ENCODE results near the gene DAGLA. TPM values are rescaled to one million over a fixed set of nuclear protein-coding genes. Genes with fewer than 3 reads are reported as not detected.
A peak's percentile ranks its signal among the peaks of the same experiment; 100 is the strongest.

The DAGLA gene
- total RNA-seq, 4 donors from 2014 or later, result 1.7 to 6.9 (median 2.9) TPM

DNA sequence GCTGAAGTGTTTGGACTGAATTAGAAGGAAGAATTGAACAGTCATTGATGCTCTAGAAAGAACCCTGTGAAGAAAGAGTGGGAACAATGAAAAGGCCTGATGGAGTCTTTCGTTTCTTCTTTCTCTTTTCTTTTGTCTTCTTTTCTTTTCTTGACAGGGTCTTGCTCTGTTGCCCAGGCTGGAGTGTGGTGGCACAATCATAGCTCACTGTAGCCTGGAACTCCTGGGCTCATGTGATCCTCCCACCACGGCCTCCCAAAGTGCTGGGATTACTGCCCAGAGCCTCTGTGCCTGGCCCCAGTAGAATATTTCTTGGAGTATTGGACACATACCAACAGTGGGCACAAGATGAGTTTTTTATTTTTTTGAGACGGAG is 113.6 kb downstream of the DAGLA start:
- no peak for DNase-seq
- WGBS, 2 donors, result 32 to 42% methylated on average over 3 of the region's 3 CpGs
- no peak overlapping the region for H3K27ac ChIP-seq
- H3K9me3 ChIP-seq, result no peaks in the 10 kb centered on the region
- peaks cover 12 to 43% (median 20%) of the 10 kb centered on the region in 3 donors for H3K4me1 ChIP-seq
- peak overlapping the region in 3 of 4 donors; percentile 76 to 89 (median 76) for H3K4me3 ChIP-seq
- TF ChIP-seq, protein P1, sequence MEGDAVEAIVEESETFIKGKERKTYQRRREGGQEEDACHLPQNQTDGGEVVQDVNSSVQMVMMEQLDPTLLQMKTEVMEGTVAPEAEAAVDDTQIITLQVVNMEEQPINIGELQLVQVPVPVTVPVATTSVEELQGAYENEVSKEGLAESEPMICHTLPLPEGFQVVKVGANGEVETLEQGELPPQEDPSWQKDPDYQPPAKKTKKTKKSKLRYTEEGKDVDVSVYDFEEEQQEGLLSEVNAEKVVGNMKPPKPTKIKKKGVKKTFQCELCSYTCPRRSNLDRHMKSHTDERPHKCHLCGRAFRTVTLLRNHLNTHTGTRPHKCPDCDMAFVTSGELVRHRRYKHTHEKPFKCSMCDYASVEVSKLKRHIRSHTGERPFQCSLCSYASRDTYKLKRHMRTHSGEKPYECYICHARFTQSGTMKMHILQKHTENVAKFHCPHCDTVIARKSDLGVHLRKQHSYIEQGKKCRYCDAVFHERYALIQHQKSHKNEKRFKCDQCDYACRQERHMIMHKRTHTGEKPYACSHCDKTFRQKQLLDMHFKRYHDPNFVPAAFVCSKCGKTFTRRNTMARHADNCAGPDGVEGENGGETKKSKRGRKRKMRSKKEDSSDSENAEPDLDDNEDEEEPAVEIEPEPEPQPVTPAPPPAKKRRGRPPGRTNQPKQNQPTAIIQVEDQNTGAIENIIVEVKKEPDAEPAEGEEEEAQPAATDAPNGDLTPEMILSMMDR (IDR thresholded peaks at IDR 0.05), result no peak
- TF ChIP-seq POLR2A (IDR thresholded peaks at IDR 0.05), result no peak
- intact Hi-C loops (cut with DNase I), result loop anchor here (10.0 kb wide), 1 partner anchor 311 kb away; no protein-coding TSS in a partner anchor
- peaks cover 0 to 29% (median 13%) of the 10 kb centered on the region in 3 donors for H3K36me3 ChIP-seq
- no peaks in the 10 kb centered on the region for H3K27me3 ChIP-seq

DNA sequence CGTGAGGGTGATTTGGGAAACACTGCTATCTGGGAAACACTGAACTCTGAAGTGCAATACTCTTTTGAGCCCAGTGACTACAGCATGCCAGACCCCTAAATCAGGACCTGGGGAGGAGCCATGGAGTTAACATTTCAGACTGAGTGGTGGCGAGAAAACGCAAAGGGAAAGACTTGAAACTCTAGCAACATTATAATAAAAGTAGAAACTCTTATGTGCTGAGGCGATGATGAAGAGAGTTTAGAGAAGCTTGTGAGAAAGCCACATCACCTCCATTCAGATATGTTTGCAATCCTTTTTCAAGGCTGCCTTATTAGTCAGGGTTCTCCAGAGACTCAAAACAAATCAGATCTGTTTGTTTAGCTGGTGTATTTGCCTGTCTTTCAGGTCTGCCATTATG is 114.4 kb downstream of the DAGLA start:
- Histone ChIP-seq H3K27ac (no peak overlapping the region), H3K9me3 (no peaks in the 10 kb centered on the region), H3K27me3 (no peaks in the 10 kb centered on the region), H3K4me3 (no peak overlapping the region), H3K36me3 (peaks cover 0 to 21% (median 8%) of the 10 kb centered on the region in 3 donors), H3K4me1 (peaks cover 12 to 38% (median 20%) of the 10 kb centered on the region in 3 donors)
- intact Hi-C loops (cut with DNase I), result loop anchor here (10.0 kb wide), 1 partner anchor 310 kb away; no protein-coding TSS in a partner anchor
- no peak for DNase-seq
- WGBS, 2 donors, result 87 to 88% methylated on average over 4 of the region's 4 CpGs
- no peak for TF ChIP-seq POLR2A (IDR thresholded peaks at IDR 0.05)
- TF ChIP-seq, protein P1 (IDR thresholded peaks at IDR 0.05), result no peak

DNA sequence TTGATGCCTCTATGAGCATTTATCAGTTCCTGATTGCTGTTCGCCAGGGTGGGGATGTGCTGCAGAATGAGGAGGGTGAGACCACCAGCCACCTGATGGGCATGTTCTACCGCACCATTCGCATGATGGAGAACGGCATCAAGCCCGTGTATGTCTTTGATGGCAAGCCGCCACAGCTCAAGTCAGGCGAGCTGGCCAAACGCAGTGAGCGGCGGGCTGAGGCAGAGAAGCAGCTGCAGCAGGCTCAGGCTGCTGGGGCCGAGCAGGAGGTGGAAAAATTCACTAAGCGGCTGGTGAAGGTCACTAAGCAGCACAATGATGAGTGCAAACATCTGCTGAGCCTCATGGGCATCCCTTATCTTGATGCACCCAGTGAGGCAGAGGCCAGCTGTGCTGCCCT is 115.3 kb downstream of the DAGLA start:
- H3K27me3 ChIP-seq, result no peaks in the 10 kb centered on the region
- H3K27ac ChIP-seq, result no peak overlapping the region
- H3K4me3 ChIP-seq, result no peak overlapping the region
- no peak for DNase-seq
- intact Hi-C loops (cut with DNase I), result loop anchor here (5.0 to 10.0 kb wide), 2 partner anchors 152 to 309 kb away; no protein-coding TSS in a partner anchor
- H3K9me3 ChIP-seq, result no peaks in the 10 kb centered on the region
- TF ChIP-seq POLR2A (IDR thresholded peaks at IDR 0.05), result no peak
- TF ChIP-seq, protein P1 (IDR thresholded peaks at IDR 0.05), result no peak
- WGBS, 2 donors, result 82 to 100% methylated on average over 2 to 12 of the region's 12 CpGs
- H3K4me1 ChIP-seq, result peaks cover 12 to 38% (median 20%) of the 10 kb centered on the region in 3 donors
- H3K36me3 ChIP-seq, result peaks cover 0 to 12% (median 0%) of the 10 kb centered on the region in 3 donors

DNA sequence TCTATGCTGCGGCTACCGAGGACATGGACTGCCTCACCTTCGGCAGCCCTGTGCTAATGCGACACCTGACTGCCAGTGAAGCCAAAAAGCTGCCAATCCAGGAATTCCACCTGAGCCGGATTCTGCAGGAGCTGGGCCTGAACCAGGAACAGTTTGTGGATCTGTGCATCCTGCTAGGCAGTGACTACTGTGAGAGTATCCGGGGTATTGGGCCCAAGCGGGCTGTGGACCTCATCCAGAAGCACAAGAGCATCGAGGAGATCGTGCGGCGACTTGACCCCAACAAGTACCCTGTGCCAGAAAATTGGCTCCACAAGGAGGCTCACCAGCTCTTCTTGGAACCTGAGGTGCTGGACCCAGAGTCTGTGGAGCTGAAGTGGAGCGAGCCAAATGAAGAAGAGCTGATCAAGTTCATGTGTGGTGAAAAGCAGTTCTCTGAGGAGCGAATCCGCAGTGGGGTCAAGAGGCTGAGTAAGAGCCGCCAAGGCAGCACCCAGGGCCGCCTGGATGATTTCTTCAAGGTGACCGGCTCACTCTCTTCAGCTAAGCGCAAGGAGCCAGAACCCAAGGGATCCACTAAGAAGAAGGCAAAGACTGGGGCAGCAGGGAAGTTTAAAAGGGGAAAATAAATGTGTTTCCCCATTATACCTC is 115.8 kb downstream of the DAGLA start:
- WGBS, 2 donors, result 89 to 95% methylated on average over 13 to 15 of the region's 18 CpGs
- no peaks in the 10 kb centered on the region for H3K27me3 ChIP-seq
- TF ChIP-seq, protein P1 (IDR thresholded peaks at IDR 0.05), result no peak
- no peak for TF ChIP-seq POLR2A (IDR thresholded peaks at IDR 0.05)
- peaks cover 0 to 11% (median 0%) of the 10 kb centered on the region in 3 donors for H3K36me3 ChIP-seq
- DNase-seq, result no peak
- intact Hi-C loops (cut with DNase I), result loop anchor here (5.0 to 10.0 kb wide), 2 partner anchors 151 to 309 kb away; no protein-coding TSS in a partner anchor
- H3K4me3 ChIP-seq, result no peak overlapping the region
- no peak overlapping the region for H3K27ac ChIP-seq
- H3K9me3 ChIP-seq, result no peaks in the 10 kb centered on the region
- peaks cover 12 to 35% (median 20%) of the 10 kb centered on the region in 3 donors for H3K4me1 ChIP-seq

Other genes with a start within 250 kb of the DAGLA start
- gene LRRC10B, start 171.6 kb upstream of the DAGLA start, total RNA-seq, result 1 to 10 TPM in 1 of 4 donors, under 1 TPM in 1, not detected in 2; 0.76 to 1.3 TPM
- 1 to 10 TPM; 1.6 to 2.9 (median 1.9) TPM for gene SYT7, start 99.3 kb upstream of the DAGLA start, total RNA-seq
- under 1 TPM in 3 of 4 donors, not detected in 1; 0.09 to 0.95 (median 0.22) TPM for gene MYRF, start 72.2 kb downstream of the DAGLA start, total RNA-seq
- gene TMEM258, start 112.2 kb downstream of the DAGLA start, total RNA-seq, result 10 to 100 TPM; 32.3 to 54.2 (median 37.9) TPM
- 10 to 100 TPM; 11.4 to 38.1 (median 23.5) TPM for gene FEN1, start 112.5 kb downstream of the DAGLA start, total RNA-seq
- gene FADS1, start 136.6 kb downstream of the DAGLA start, total RNA-seq, result 1 to 10 TPM; 2.1 to 8.3 (median 7.1) TPM
- gene FADS2, start 147.9 kb downstream of the DAGLA start, total RNA-seq, result 10 to 100 TPM in 1 of 4 donors, 1 to 10 TPM in 3; 2.2 to 13.7 (median 6.8) TPM
- 10 to 100 TPM in 1 of 4 donors, 1 to 10 TPM in 3; 6.1 to 16.0 (median 7.1) TPM for gene FADS3, start 211.2 kb downstream of the DAGLA start, total RNA-seq
- gene RAB3IL1, start 237.2 kb downstream of the DAGLA start, total RNA-seq, result 10 to 100 TPM in 1 of 4 donors, 1 to 10 TPM in 2, under 1 TPM in 1; 0.15 to 10.3 (median 5.0) TPM